GM21447 (cell line): Measurements from ENCODE around the gene KIRREL3.
"Not testable (repeated sequence)": the region's sequence is repeated elsewhere in the genome, so short reads cannot be mapped to it uniquely, and the experiment has no call there.

Experiments
- ATAC-seq: cut with Tn5 transposase; IDR thresholded peaks from one replicate; pipeline ENCODE4 v1.9.1; 2021; ENCODE audit not compliant: unreplicated experiment

The KIRREL3 gene

GRCh38 chr11:126374562-126375300, 625.8 kb downstream of the KIRREL3 start:
- ATAC-seq, result not testable (repeated sequence)

GRCh38 chr11:126373389-126374066, 627.0 kb downstream of the KIRREL3 start:
- not testable (repeated sequence) for ATAC-seq
